Central memory CD8-positive, alpha-beta T cell (primary cell): ENCODE data around the gene LRMDA.

Experiments
- ATAC-seq: fragments of 150-1000 bp; cut with Tn5 transposase; replicated peaks from 2 replicates; pipeline ENCODE4 v1.10.0; 2022; ENCODE audit warnings: mild to moderate bottlenecking, moderate FRiP score, moderate number of reproducible peaks; ENCODE audit not compliant: poor library complexity, severe bottlenecking; ENCODE audit errors: extremely low read depth
- DNase-seq, 2 donors: peaks; one replicate each; pipeline ENCODE4 v3.0.0; 2021; ENCODE audit warnings: low spot score in 2 of 2
- H3K27ac Mint-ChIP-seq: one replicate; pipeline ENCODE4 v1.8.0; 2022; ENCODE audit warnings: low read depth, mild to moderate bottlenecking, moderate library complexity, mixed read lengths
- H3K27me3 Mint-ChIP-seq: one replicate; pipeline ENCODE4 v1.8.0; 2022; ENCODE audit warnings: mixed read lengths
- H3K36me3 Mint-ChIP-seq: one replicate; pipeline ENCODE4 v1.8.0; 2022; ENCODE audit warnings: mild to moderate bottlenecking, moderate library complexity, mixed read lengths; ENCODE audit not compliant: insufficient read depth
- H3K4me1 Mint-ChIP-seq: one replicate; pipeline ENCODE4 v1.8.0; 2022; ENCODE audit warnings: mixed read lengths
- H3K4me3 Mint-ChIP-seq: one replicate; pipeline ENCODE4 v1.8.0; 2022; ENCODE audit warnings: mild to moderate bottlenecking, moderate library complexity, mixed read lengths
- H3K9me3 Mint-ChIP-seq: one replicate; pipeline ENCODE4 v1.8.0; 2022; ENCODE audit warnings: mixed read lengths

LRMDA gene

DNA sequence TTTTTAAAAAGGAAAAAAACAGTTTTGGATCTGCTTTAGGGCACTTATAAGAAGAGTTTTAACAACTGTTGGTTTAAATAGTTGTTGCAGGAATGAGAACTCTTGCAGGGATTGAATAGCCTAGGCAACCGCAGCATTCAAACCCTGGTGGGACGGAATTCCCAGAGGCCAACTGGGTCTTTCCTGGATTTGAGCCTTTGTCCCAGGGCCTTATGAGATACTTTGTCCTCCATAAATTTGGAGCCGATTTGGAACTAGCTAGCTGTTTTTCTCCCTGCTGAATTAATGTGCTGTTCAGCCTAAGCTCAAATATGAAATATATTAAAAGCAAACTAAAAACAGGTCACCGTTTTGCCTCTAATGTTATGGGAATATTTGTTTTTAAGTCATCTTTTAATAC is 109.6 kb downstream of the LRMDA start:
- Mint-ChIP-seq H3K36me3 (peaks cover 2% of the 10 kb centered on the region), H3K27ac (no peak overlapping the region), H3K9me3 (no peaks in the 10 kb centered on the region), H3K27me3 (peaks cover 62% of the 10 kb centered on the region), H3K4me1 (no peaks in the 10 kb centered on the region), H3K4me3 (no peak overlapping the region)
- no peak for ATAC-seq
- DNase-seq, result no peak

DNA sequence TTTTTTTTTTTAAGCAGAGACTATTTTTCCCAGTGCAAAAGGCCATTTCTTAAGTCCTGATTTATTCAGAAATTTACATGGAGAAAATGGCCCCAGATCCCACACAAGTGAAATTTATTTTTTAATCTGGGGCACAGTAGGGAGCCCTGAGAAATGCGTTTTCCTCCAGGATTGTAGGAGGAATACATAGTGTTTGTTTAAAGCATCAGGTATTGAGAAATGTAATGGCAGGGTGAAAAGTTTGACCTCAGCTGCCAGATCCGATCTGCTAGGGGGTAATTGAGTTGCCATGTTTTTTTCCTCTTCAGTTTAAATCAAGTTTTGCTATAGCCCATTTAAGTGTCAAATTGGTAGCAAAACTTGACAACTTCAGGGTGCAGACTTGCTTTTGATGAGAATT is 110.0 kb downstream of the LRMDA start:
- no peak overlapping the region for H3K27ac Mint-ChIP-seq
- no peaks in the 10 kb centered on the region for H3K4me1 Mint-ChIP-seq
- no peaks in the 10 kb centered on the region for H3K9me3 Mint-ChIP-seq
- H3K27me3 Mint-ChIP-seq, result peaks cover 63% of the 10 kb centered on the region
- DNase-seq (no peak), ATAC-seq (no peak)
- H3K36me3 Mint-ChIP-seq, result peaks cover 2% of the 10 kb centered on the region
- H3K4me3 Mint-ChIP-seq, result no peak overlapping the region

DNA sequence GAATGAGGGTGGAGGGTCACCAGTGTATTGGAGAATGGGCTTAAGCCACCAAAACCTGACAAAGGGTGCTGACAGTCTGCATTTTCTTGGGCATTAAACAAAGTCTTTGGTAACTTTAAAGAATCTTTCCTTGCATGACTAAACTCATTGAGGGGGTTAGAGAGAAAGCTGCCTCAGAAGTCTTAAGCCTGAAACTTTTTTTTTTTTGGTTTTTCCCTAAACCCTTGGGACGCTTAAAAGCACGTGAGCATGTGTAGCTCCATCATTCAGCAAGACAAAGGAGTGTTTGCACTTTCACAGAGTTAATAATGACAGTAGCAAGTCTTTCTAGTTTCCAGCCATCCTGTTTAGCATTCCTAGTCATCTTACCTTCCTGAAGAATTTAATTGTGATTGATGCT is 110.7 kb downstream of the LRMDA start:
- Mint-ChIP-seq H3K27me3 (peaks cover 63% of the 10 kb centered on the region), H3K9me3 (no peaks in the 10 kb centered on the region), H3K36me3 (no peaks in the 10 kb centered on the region), H3K27ac (no peak overlapping the region), H3K4me1 (no peaks in the 10 kb centered on the region), H3K4me3 (no peak overlapping the region)
- DNase-seq, result no peak
- no peak for ATAC-seq

DNA sequence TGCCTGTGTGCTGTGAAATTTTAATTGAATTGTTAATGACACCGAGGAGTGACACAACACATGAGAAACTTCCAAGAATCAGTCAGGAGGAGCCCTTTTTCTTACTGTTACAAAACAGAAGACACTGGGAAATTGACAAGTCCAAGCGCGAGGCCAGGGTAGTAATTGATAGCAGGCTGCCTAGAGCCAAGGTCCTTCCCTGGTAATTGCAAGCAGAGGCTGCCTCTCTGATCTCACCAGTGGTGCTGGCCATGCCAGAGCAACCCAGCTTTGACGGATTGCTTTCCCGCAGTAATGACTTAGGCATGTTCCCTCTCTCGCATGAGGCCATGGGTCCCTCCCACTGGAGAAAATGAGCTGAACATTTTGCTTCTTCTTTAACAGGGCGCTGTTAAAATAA is 111.5 kb downstream of the LRMDA start:
- H3K27ac Mint-ChIP-seq, result no peak overlapping the region
- DNase-seq (no peak), ATAC-seq (no peak)
- no peaks in the 10 kb centered on the region for H3K9me3 Mint-ChIP-seq
- peaks cover 60% of the 10 kb centered on the region for H3K27me3 Mint-ChIP-seq
- H3K36me3 Mint-ChIP-seq, result no peaks in the 10 kb centered on the region
- H3K4me3 Mint-ChIP-seq, result no peak overlapping the region
- H3K4me1 Mint-ChIP-seq, result no peaks in the 10 kb centered on the region

DNA sequence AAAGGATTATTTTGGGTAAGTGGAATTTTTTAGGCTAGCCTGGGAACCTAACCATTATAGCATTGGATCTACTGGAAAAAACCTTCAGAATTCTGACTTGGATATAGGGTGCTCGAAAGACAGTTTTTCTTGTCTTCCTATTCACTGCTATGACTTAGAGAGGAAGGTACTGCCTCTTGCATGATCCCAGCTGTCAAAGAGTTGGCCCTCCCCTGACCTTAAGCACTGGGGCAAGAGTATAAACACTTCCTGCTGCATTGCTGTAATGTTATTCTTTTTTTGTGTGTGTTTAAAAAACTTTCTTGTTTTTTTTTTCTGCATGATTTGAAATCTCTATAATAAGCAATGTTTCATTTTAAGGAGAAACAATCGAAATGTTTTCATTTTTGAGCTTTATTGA is 113.0 kb downstream of the LRMDA start:
- Mint-ChIP-seq H3K4me3 (no peak overlapping the region), H3K4me1 (no peaks in the 10 kb centered on the region), H3K27me3 (peaks cover 47% of the 10 kb centered on the region), H3K9me3 (no peaks in the 10 kb centered on the region), H3K27ac (no peak overlapping the region), H3K36me3 (no peaks in the 10 kb centered on the region)
- no peak for DNase-seq
- ATAC-seq, result no peak

DNA sequence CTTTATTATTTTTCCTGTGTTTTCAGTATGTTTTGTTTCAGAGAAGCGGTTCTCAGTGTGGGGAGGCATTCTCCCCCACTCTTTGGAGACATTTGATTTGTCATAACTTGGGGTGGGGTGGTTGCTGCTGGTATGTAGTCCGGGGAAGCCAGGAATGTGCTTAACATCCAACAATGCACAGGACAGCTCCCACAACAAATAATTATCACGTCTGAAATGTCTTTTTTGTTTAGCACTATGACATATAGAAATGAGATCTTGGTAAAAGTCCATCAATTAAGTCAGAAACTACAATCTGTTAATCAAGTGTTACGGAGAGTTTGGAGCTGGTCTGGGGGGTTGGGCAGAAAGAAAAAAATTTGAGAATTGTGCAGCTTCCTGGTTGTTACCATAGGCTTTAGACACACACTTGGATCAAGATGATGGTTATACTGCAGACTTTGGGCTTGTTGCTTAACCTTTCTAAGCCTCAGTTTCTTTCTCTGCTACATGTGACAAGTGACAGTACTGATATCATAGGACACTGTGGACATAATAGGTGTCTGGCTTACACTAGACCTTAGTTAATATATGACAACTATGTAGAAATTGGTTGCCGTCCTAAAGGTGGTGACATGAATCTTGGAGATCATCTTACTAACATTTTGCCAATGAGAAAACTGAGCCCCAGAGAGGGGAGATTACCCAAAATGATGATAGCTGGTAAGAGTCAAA is 113.7 kb downstream of the LRMDA start:
- DNase-seq (no peak), ATAC-seq (no peak)
- Mint-ChIP-seq H3K4me3 (no peak overlapping the region), H3K4me1 (no peaks in the 10 kb centered on the region), H3K9me3 (no peaks in the 10 kb centered on the region), H3K27me3 (peaks cover 39% of the 10 kb centered on the region), H3K36me3 (no peaks in the 10 kb centered on the region), H3K27ac (no peak overlapping the region)

DNA sequence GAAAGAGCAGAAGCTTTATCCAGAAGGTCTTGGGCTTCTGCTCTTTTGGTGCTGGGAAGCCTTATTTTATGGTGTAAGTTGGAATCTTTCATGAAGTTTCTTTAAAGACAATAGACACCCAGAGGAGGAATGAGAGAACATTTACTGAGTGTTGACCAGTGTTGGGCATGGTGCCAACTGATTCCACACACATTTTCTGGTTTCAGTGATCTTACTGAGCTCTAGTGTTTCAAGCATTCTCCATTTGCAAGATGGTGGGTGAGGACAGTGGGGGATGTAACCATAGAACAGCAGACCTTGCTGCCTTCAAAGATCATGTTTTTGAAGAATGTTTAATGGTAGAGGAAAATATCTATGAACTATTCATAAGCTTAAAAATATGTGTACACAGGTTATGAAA is 114.6 kb downstream of the LRMDA start:
- H3K4me1 Mint-ChIP-seq, result no peaks in the 10 kb centered on the region
- H3K36me3 Mint-ChIP-seq, result no peaks in the 10 kb centered on the region
- peaks cover 35% of the 10 kb centered on the region for H3K27me3 Mint-ChIP-seq
- no peak for ATAC-seq
- H3K9me3 Mint-ChIP-seq, result no peaks in the 10 kb centered on the region
- no peak overlapping the region for H3K27ac Mint-ChIP-seq
- H3K4me3 Mint-ChIP-seq, result no peak overlapping the region
- DNase-seq, result no peak

DNA sequence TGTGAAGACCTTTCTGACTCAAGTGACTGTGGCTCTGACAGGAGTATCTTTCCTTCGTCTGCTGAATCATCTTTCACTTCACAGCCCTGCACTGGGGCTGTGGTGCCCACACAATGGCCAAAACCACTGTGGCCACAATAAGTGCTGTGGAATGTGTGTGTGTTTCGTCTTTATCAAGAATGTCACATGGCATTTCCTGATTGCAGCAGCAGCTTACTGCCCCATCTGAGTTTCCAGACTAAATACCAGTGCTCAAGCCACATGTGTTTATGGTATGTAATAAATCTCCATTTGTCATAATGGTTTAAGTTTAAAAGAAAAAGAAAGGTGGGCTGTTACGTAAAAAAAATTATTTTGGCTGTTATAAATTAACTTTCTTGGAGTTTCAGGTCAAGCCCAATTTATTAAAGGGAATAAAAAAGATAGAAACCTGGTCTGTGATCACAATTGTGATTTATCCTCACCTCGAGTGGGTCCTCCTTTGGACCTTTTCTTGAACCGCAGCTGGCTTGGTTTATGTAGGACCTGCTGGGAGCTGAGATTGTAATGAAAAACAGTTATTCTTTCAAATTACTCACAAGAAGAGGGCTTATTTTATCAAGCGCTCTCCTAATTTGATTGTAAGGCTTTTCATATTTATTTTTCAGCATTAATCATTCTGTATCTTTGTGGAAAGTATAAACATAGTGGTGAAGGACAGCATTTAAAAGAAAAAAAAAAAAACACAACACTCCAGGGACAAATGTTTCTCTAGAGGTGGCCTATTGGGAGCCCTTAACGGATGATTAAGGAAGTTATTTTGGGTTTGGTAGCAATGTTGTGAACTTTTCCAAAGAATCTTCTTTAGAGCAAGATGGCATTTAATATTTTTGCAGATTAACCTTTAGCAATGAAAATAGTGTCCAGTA is 116.2 kb downstream of the LRMDA start:
- ATAC-seq (no peak), DNase-seq (no peak)
- no peak overlapping the region for H3K27ac Mint-ChIP-seq
- no peak overlapping the region for H3K4me3 Mint-ChIP-seq
- H3K36me3 Mint-ChIP-seq, result no peaks in the 10 kb centered on the region
- H3K27me3 Mint-ChIP-seq, result peaks cover 25% of the 10 kb centered on the region
- no peaks in the 10 kb centered on the region for H3K4me1 Mint-ChIP-seq
- no peaks in the 10 kb centered on the region for H3K9me3 Mint-ChIP-seq

DNA sequence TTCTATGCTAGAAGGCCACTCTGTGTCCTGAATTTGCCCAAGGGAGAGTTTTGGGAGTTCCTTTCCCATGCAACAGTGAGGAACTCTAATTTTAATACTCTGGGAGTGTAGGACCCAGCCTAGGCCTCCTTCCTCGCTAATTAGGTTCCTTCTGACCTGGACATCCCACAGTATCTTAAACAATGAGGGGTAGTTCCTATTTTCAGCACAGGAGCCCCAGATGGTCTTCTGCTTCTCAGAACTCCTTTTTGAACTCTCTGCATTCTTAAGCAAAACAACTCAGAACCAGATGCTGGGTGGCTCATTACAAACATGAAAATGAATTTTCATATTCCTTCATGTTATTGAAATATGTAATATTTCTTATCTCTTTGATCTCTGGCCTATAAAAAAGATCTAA is 116.9 kb downstream of the LRMDA start:
- no peaks in the 10 kb centered on the region for H3K36me3 Mint-ChIP-seq
- H3K9me3 Mint-ChIP-seq, result no peaks in the 10 kb centered on the region
- ATAC-seq, result no peak
- H3K27me3 Mint-ChIP-seq, result peaks cover 24% of the 10 kb centered on the region
- no peak overlapping the region for H3K4me3 Mint-ChIP-seq
- DNase-seq, result no peak
- H3K4me1 Mint-ChIP-seq, result no peaks in the 10 kb centered on the region
- H3K27ac Mint-ChIP-seq, result no peak overlapping the region

DNA sequence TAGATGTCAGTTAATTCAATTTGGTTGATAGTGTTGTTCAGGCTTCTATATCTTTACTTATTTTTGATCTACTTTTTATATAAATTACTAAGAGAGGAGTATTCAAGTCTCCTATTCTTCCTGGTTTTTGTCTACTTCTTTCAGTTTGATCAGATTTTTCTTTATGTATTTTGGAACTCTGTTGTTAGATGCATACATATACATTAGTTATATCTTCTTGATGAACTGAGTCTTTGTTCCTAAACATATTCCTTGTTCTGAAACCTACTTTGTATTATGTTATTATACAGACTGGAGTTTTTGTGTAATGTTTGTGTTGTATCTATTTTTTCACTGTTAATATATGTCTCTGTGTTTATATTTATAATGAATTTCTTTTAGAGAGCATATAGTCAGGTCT is 118.8 kb downstream of the LRMDA start:
- peaks cover 9% of the 10 kb centered on the region for H3K27me3 Mint-ChIP-seq
- no peak overlapping the region for H3K4me3 Mint-ChIP-seq
- ATAC-seq (no peak), DNase-seq (no peak)
- H3K9me3 Mint-ChIP-seq, result no peaks in the 10 kb centered on the region
- H3K27ac Mint-ChIP-seq, result no peak overlapping the region
- no peaks in the 10 kb centered on the region for H3K4me1 Mint-ChIP-seq
- H3K36me3 Mint-ChIP-seq, result no peaks in the 10 kb centered on the region

DNA sequence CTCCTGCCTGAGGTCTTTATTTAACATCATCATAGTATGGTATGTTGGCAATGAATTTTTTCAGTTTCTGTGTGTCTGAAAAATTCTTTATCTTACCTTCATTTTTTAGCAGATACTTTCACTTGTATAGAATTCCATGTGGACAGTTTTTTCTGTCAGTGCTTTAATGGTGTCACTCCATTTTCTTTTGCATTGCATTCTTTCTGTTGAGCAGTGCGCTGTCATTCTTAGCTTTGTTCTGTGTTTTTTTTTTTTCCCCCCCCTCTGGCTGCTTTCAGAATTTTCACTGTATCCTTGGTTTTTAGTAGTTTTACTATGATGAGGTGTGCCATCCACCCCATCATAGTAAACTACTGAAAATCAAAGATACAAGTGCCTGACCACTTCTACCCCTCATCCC is 120.7 kb downstream of the LRMDA start:
- Mint-ChIP-seq H3K4me3 (no peak overlapping the region), H3K4me1 (no peaks in the 10 kb centered on the region), H3K36me3 (no peaks in the 10 kb centered on the region), H3K27ac (no peak overlapping the region), H3K9me3 (no peaks in the 10 kb centered on the region), H3K27me3 (no peaks in the 10 kb centered on the region)
- ATAC-seq, result no peak
- no peak for DNase-seq

DNA sequence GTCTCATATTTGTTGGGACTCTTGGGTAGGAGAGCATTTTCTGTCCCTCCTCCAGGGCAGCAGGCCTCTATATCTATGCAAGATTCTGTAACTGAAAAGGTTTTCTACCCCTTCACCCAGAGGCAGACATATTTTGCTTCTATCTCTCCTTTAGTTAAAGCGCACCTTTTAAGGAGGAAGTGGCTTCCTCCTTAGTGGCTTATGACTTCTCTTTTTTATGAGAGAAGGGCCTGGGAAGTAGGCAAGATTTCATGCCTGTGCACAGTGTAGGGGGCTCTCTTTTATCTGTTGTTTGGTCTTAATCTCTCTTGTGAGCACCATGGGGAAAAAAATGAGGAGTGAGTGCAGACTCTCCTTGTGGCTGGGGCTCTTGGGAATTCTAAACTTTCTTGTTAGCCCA is 122.1 kb downstream of the LRMDA start:
- ATAC-seq (no peak), DNase-seq (no peak)
- Mint-ChIP-seq H3K4me3 (no peak overlapping the region), H3K9me3 (peaks cover 5% of the 10 kb centered on the region), H3K4me1 (no peaks in the 10 kb centered on the region), H3K36me3 (no peaks in the 10 kb centered on the region), H3K27me3 (no peaks in the 10 kb centered on the region), H3K27ac (no peak overlapping the region)

DNA sequence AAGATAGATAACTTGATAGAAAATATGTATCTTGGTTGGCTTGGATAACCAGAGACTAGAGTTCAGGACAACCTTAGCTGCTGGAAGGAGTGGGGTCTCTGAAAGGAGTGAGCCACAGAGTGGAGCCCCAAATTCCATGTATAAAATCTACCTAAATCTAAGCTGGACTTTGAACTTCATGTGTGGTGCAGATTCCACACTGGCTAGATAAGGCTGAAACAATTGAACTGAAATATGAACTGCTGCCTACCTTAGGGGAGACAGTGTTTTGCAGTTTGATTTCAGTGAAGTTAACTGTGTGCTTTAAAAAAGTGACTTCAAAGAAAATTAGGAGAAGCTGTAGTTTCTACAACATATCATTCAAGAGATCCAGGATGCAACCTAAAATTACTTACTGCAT is 123.9 kb downstream of the LRMDA start:
- Mint-ChIP-seq H3K27ac (no peak overlapping the region), H3K4me3 (no peak overlapping the region), H3K36me3 (no peaks in the 10 kb centered on the region), H3K4me1 (no peaks in the 10 kb centered on the region), H3K27me3 (no peaks in the 10 kb centered on the region), H3K9me3 (peaks cover 5% of the 10 kb centered on the region)
- DNase-seq, result no peak
- no peak for ATAC-seq
